GM18519 (cell line): ENCODE measurements around the gene FLNB.

ENCODE experiments used
- ATAC-seq: cut with Tn5 transposase; IDR thresholded peaks from one replicate; pipeline ENCODE4 v1.9.1; 2021; ENCODE audit warnings: mild to moderate bottlenecking, moderate library complexity; ENCODE audit not compliant: unreplicated experiment, low FRiP score

The FLNB gene

DNA sequence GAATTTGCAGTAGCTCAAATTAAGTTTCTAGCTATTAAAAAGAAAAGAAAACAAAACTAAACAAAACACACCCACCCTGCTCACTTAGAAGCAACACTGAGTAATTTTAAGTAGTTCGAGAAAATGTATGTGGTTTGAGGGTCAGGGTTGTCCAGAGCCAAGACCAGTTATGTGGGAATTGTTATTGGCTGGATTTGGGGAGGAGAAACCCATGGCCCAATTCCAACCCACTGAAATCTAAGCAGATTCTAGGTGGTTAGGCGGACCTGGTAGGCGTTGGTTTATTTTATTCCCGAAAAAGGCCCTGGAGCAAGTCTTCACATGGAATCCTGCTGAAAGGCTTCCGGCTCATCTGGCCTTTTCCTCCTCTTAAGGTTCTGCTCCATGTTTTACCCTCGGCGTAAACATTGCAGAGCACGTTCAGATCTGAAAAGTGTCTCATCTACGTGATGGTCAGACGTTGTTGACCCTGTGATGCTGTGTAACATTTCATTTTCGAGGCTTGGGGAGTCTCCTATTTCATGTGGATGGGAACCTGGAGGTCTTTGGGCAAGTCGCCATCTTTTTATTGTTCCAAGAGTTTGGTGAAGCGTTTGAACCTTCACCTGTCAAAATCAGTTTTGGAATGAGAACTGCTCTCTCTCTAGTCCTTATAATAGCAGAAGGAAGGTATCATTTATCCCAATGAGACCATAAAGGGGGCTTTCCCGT, 64.0 kb downstream of the FLNB start:
- ATAC-seq = no peak

DNA sequence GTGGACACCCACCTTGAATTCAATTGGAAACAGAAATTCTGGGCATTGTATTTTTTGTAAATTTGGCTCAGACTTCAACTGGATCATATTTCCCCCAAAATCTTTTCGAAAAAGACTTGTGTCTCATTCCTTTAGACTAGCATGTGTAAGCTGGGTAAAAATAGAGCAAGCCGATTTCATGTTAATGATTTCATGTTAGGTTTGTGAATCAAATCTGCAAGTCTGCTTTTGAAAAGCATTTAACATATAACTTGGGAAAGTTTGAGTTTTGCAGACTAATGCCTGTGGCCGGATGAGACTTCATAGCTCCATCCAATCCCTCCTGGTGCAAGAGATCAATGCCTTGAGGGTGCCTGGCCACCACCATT, 64.5 kb downstream of the FLNB start:
- ATAC-seq = no peak

DNA sequence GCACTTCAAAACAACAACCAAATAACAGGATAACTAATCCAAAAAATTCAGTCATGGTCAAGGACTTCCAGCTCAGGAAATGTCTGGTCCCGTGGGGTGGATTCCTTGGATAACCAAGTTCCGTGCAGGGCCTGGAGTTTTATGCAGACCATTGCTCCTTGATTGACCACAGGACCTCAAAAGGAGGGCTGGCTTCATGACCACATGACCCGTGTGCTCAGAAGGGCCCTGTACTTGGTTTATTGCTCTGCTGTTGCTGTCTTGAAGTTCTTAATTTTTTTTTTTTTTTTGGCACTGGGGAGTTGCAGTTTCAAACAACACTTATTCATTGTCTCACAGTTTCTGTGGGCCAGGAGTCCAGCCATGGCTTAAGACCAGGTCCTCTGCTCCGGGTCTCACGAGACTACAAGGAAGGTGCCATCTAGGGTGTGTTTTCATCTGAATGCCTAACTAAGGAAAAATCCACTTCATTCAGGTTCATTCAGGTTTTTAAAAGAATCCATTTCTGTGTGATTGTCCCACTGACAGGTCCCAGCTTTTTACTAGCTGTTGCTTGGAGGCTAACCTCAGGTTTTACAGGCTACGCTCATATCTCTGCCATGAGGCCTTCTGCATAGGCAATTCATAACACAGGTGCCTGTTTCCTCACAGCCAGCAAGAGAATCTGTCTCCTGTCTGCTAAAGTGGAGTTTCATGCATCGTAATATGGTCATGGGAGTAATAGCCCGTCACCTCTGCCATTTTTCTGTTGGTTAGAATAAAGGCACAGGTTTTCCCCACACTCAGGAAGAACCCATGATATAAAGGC, 65.3 kb downstream of the FLNB start:
- no peak for ATAC-seq

DNA sequence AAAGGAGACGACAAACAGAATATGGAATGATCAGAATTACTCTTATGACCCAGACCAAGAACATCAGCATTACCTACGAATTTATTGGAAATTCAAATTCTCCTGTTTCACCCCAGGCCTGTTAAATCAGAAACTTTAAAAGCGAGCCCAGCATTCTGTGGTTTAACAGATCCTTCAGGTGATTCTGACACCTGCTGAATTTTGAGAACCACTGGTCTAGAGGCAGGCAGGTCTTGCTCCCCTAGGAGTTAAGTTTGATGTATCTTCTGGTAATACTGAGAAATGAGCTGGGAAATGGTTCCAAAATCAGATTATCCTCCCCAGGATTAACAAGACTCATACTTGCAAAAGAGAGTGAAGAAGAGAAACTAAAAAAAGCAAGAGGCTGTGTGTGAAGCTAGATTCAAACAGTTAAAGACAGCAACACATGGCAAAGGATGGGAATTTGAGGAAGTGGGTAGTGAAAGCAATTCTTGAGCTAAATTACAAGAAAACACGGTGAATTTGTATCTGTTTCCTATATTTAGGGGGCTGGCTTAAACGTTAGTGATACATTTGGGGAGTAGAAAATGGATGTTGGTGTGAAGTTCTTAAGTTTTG, 66.0 kb downstream of the FLNB start:
- no peak for ATAC-seq

DNA sequence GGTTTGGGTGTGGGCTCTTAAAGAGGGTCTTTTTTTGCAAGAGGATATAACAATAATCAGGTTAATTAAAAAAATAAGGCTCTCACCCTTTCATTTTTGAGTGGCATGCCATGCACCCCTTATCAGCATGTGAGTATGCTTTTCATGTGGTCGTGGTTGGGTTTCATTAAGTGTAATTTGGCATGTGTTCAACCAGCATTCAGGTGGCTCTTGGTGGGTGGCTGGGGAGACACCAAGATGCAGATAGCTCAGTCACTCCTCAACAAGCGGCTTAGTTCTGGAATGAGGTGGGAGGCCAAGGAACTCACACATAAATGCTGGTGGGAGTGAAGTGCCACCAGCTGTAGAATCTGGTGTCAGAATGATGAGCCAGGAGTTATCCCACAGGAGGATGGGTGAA, 66.8 kb downstream of the FLNB start:
- no peak for ATAC-seq

DNA sequence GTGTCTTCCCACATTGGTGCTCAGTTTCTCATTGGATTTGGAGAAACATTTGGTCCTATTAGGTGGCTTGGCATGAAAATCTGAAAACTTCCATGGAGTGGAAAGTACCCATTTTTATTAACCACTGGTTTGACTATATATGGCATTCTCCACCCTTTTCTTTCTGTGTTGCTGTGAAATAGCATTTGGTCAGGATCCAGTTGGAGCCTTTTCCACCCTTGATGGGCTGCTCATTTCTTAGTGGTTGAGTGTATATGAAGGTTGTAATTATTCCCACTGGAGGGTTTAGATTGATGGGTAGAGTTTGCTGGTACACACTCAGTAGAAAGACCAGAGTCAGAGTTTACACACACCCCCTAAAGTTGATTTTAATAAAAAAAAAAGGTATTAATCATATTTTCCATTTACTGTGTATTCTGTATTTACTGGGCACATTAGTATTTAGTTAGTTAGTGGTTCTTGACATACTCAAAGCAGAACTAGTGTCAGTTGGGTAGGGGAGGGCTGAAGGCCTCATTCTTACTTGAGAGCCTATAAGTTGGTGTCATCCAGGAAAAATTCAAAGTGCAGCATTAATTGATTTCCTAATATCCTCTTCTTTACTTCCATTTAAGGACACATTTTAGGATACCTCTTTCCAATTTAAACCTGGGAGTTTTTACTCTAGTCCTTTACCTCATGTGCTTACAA, 69.5 kb downstream of the FLNB start:
- no peak for ATAC-seq

DNA sequence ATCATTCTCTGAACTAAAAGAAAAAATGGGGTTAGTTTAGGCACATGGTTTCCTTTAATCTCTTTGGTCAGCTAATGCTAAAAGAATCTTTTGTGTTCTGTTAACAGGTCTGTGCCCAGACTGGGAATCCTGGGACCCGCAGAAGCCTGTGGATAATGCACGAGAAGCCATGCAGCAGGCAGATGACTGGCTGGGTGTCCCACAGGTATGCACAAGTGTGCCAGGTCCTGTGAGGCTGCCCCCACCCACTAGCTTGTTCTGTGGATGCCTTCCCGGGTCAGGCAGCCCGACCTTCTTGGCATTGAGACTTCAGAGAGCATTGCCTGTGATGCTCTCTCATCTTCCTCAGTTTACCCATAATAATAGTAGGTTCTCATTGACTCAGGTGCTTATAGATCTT, 70.4 kb downstream of the FLNB start:
- ATAC-seq = no peak

DNA sequence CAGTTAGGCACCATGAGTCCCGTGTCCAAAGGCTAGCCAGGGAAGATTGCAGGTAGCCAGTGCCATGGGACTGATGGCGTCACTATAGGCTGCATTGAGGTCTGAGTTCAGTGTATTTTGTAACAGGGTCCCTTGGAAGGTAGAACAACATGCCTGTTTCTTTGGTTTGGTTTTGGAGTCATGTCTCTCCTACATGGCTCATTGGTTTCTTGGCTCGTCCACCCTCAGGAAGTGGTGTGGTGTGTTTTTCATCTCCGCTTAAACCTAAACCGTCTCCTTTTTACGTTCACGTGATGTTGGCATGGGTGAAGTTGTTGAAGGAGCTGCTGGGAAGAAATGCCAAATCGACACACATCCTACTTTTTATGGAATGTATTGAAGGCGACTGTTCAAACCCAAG, 71.6 kb downstream of the FLNB start:
- ATAC-seq = no peak

DNA sequence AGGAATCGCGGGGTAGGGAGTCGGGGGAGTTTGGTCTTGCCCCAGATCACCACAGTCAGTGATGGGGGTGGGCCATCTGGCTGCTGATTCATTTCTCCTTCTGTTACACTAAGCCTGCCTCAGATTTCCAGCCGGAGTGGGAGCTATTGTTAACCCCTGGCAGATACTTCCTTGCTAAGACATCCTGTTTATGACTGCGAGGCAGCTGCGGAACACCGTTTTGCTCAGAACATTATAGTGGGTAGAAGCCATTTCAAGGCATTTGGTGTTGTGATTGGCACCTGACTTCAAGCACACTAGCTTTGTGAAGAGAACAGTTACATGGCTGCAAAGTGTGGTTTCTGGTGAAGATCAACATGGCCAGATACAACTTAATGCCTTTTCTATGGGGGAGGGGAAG, 73.8 kb downstream of the FLNB start:
- ATAC-seq = no peak

DNA sequence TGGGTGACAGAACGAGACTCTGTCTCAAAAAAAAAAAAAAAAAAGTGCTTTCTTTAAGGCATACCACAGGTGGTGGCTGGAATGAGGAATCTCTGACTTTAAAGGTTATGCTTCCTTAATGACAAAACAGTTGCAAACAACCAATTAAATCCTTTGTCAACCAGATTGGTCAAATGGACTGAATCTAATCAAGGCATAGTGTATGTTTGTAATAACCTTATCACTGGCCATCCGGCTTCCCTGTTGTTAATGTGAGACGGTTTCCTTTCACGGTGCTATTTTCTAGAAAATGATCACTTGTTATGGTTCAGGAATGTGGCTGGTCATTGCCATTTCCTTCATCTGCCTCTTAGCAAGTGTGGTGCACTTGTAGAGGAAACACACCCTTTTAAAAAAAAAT, 75.9 kb downstream of the FLNB start:
- ATAC-seq = no peak

DNA sequence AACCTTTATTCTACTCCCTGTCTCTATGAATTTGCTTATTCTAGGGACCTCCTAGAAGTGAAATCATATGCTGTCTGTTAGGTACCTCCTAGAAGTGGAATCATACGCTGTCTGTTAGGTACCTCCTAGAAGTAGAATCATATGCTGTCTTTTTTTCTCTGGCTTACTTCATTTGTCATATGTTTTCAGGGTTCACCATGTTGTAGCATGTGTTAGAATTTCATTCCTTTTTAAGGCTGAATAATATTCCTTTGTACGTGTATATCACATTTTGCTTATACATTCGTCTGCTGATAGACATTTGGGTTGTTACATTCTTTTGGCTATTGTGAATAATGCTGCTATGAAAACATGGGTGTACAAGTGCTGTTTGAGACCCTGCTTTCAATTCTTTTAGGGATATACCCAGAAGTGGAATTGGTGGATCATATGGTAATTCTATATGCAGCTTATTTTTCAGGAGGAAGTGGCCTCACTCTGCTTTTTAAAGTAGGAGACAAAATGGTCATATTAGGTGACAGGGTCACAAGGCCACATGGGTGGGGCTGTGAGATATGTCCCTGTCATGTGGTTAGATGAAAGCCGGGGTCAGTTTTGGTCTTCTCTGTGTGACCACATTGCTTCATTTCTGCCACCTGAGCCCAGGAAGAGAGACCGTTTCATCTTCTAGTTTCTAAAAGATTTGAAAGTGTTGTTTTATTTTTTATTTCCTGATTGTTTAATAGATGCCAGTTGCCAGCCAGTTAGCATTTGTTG, 76.7 kb downstream of the FLNB start:
- no peak for ATAC-seq

DNA sequence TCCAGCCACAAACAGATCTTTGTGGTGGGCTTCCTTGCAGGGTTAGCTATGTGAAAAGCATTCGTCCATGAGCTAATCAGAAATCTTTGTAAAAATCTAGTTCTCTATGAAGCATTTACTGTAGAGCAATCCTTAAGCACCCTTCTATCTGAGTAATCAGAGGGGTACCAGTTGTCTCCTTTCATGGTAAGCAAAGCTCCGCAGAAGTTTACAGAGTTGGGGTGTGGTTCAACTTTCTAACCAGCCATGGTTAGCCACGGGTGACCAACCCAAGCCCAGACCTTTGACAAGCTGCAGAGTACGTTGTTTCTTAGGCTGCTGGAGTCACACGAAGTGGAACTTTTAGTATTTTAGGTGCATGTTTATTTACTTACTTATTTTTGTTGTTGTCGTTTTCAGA, 77.4 kb downstream of the FLNB start:
- no peak for ATAC-seq

DNA sequence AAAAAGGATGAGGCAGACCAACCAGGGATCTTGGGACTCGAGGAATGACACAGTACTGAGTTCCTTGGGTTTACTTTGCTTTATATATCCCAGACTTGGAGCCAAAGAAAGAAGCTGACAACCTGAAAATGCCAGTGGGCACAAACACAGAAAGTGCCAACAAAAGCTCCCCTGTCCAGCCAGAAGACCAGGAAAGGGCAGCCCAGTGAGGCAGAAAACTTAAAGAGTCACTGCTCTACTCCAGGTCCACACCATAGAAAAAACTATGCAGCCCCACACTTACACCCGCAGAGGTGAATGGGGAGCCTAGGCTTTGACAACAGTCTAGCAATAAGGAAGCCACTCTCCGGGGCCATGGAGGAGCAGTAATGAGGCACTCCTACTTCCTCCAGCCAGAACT, 80.3 kb downstream of the FLNB start:
- ATAC-seq = no peak

DNA sequence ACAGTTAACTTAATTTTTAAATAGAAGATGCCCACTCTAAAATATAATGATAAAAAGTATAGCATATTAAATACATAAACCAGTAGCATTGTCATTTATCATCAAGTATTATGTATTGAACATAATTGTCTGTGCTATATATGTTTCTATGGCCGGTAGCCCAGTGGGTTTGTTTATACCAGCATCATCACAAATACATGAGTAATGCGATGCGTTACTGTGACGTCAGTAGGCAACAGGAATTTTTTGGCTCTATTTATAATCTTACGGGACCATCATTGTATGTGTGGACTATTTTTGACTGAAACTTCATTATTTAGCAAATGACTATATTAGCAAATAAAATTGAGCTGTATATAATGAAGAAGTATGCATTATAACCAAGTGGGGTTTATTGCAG, 82.1 kb downstream of the FLNB start:
- ATAC-seq = no peak

DNA sequence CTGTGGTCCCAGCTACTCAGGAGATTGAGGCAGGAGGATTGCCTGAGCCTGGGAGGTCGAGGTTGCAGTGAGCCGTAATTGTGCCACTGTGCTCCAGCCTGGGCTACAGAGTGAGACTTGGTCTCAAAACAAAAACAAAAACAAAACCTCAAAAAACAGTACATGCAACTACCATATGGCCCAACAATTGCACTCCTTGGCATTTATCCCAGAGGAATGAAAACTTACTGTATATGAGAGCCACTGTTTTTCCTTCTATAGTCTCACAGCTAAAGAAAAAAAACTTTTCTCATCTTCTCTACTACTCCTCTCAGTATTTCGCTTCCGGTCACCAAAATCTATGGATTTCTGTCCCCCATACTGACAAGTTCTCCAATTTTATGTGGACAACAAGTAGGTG, 84.3 kb downstream of the FLNB start:
- no peak for ATAC-seq

DNA sequence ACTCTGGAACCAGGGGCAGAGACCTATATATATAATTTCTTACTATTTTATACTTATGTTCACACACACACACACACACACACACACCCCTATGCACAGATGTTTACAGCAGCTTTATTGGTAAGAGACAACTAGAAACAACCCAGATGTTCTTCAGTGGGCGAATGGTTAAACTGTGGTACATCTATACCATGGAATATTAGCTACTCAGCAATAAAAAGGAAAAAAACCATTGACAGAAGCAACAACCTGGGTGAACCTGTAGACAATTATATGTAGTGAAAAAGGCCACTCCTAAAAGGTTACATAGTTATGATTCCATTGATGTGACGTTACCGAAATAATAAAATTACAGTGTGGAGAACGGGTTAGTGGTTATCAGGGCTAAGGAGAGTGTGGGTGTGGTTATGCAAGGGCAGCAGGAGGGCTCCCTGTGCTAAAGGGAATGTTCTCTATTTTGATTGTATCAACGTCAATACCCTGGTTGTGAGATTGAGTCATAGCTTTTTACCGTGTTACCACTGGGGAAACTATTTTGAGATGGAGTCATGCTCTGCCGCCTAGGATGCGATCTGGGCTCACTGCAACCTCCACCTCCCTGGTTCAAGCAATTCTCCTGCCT, 85.5 kb downstream of the FLNB start:
- no peak for ATAC-seq

DNA sequence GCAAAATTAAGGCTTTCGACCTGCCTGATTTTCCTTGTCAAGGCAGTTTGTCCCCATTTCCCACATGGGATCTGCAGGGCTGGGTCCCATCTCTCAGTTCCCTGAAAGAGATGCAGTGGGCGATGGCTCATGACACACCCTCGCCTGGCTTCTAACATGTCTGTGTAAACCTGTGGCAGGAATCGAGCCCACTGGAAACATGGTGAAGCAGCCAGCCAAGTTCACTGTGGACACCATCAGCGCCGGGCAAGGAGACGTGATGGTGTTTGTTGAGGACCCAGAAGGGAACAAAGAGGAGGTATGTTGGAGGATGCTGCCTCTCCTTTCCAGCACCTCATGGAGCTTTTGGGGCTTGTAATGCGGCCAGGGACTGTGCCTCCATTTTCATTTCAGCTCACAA, 86.4 kb downstream of the FLNB start:
- ATAC-seq = no peak

DNA sequence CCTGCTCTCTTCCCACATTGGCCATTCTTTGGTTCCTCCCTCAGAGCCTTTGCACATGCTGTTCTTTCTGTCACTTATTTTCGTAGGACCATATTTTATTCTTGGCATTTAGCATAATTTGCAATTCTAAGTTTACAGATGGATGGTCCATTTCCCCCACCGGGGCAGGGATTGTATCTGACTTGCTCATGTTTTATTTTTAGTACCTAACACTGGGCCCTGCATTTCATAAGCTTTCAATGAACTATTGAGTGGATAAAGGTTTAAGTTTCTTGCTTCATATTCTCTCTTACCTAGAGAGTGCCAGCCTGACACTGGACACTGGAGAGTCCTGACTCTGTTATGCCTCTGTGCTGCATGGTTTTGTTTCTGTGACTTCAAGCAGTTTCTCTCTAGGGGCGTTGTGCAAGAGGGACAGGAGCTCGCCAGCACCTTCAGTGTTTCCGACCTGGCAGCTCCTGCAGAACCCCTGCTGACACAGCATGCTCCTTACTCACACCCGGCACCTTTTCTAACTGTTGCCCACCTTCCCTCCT, 87.4 kb downstream of the FLNB start:
- ATAC-seq = no peak

DNA sequence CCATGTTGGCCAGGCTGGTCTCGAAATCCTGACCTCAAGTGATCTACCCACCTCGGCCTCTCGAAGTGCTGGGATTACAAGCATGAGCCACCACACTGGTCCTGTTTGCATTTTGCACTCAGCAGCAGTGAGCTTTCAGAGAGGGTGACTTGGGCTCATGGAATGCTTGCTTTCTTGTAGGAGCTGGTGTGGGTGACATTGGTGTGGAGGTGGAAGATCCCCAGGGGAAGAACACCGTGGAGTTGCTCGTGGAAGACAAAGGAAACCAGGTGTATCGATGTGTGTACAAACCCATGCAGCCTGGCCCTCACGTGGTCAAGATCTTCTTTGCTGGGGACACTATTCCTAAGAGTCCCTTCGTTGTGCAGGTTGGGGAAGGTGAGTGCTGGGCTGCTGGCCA, 90.3 kb downstream of the FLNB start:
- no peak for ATAC-seq

DNA sequence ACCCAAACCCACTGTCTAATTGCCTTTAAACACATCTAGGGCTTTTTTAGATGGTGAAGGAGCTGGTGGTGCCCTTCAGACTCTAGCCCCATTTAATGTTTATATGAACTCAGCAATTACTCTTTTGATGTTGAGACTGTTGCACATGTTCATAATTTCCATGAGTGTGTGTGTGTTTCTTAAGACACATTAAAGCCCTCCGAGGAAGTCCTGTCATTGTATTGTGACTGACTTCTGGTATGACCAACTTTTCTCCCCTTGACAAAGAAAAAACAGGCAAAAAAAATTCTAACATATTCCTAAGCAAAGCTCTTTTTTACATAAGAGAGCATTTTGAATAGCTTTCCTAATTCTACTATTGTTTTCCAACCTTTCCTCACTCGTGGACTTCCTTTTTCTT, 91.6 kb downstream of the FLNB start:
- no peak for ATAC-seq
